A549 (cell line): ENCODE data around the gene TTC24. TPM values are rescaled to one million over a fixed set of nuclear protein-coding genes. Genes with fewer than 3 reads are reported as not detected.

Experiments used
- ATAC-seq, 2 experiments: fragments of 200-7000 bp in 1 of 2; fragments of >200 bp in 1 of 2; cut with Nextera tagmentation in 1 of 2; cut with Tn5 transposase in 1 of 2; 3 replicates each; pipeline versions ENCODE4 v1.8.0 to v1.9.1; 2018 to 2020; ENCODE audit warnings: mild to moderate bottlenecking in 1 of 2, moderate library complexity in 1 of 2
- CTCF ChIA-PET: fragments of 300-600 bp; sonication (Branson Sonifier 250); formaldehyde crosslinking; extraction: SDS; loops from one replicate; lab custom pipeline; 2021; ENCODE audit warnings: antibody characterized with exemption, inconsistent platforms; lab: Yijun Ruan, JAX
- POLR2A ChIA-PET: fragments of 350-600 bp; formaldehyde crosslinking; extraction: SDS; loops from one replicate; lab custom pipeline; 2021; ENCODE audit warnings: antibody characterized with exemption, inconsistent platforms; lab: Yijun Ruan, JAX
- DNase-seq, 2 experiments: peaks; one replicate each; pipeline versions ENCODE4 v3.0.0 to v3.0.0-alpha.2; 2011 to 2016; ENCODE audit warnings: low read depth in 1 of 2, low spot score in 1 of 2
- FAIRE-seq: peaks from 2 replicates; lab custom pipeline; 2011; peaks lifted over from hg19 to GRCh38; lab: Jason Lieb, UNC
- H3K27ac ChIP-seq, 2 experiments: fragments of >200 bp; sonication (Bioruptor Twin); formaldehyde crosslinking; 3 replicates each; pipeline ENCODE4 v1.5.1; 2016 to 2017
- H3K4me1 ChIP-seq: fragments of >200 bp; sonication (Bioruptor Twin); formaldehyde crosslinking; 3 replicates; pipeline ENCODE4 v1.6.1; 2016
- H3K4me2 ChIP-seq: fragments of >200 bp; sonication (Bioruptor Twin); formaldehyde crosslinking; 3 replicates; pipeline ENCODE4 v1.6.1; 2016
- H3K4me3 ChIP-seq: fragments of >200 bp; sonication (Bioruptor Twin); formaldehyde crosslinking; 3 replicates; pipeline ENCODE4 v1.5.1; 2016
- H3K9me3 ChIP-seq: fragments of >200 bp; sonication (Bioruptor Twin); formaldehyde crosslinking; 3 replicates; pipeline ENCODE4 v1.6.1; 2016
- BCL3 ChIP-seq: fragments of >200 bp; sonication (Bioruptor Twin); formaldehyde crosslinking; IDR thresholded peaks from 3 replicates; pipeline ENCODE4 v1.6.1; 2016
- CBX2 ChIP-seq: fragments of 200-600 bp; sonication (generic); IDR thresholded peaks from 2 replicates; pipeline ENCODE4 v1.6.1; 2016; ENCODE audit warnings: low read depth, mild to moderate bottlenecking, borderline replicate concordance
- E2F6 ChIP-seq: IDR thresholded peaks from 2 replicates; pipeline ENCODE4 v1.6.1; 2012; ENCODE audit warnings: low read depth, borderline replicate concordance
- EHF ChIP-seq: fragments of 250-450 bp; sonication (Bioruptor Pico); IDR thresholded peaks from 2 replicates; pipeline ENCODE4 v1.5.0; 2020; ENCODE audit warnings: mild to moderate bottlenecking
- EP300 ChIP-seq, 2 experiments: fragments of >200 bp; sonication (Bioruptor Twin); formaldehyde crosslinking; IDR thresholded peaks; 2 replicates in 1 of 2; 3 replicates in 1 of 2; pipeline ENCODE4 v1.6.1; 2016 to 2017
- ESRRA ChIP-seq: fragments of 150-350 bp; IDR thresholded peaks from 2 replicates; pipeline ENCODE4 v1.6.1; 2014; ENCODE audit warnings: mild to moderate bottlenecking, low read length, borderline replicate concordance
- FOSB ChIP-seq: fragments of 250-450 bp; sonication (Bioruptor Pico); IDR thresholded peaks from 2 replicates; pipeline ENCODE4 v1.5.0; 2020; ENCODE audit warnings: mild to moderate bottlenecking, moderate library complexity
- FOSL2 ChIP-seq, 2 experiments: fragments of 450-650 bp in 1 of 2; fragments of >200 bp in 1 of 2; sonication (Bioruptor Twin) in 1 of 2; formaldehyde crosslinking; IDR thresholded peaks; 2 replicates each; pipeline versions ENCODE4 v1.5.0 to v1.6.1; 2016 to 2020; ENCODE audit warnings: mild to moderate bottlenecking in 1 of 2, moderate library complexity in 1 of 2
- GATA3 ChIP-seq: IDR thresholded peaks from 2 replicates; pipeline ENCODE4 v1.6.1; 2012; ENCODE audit warnings: borderline replicate concordance
- HES2 ChIP-seq: fragments of >200 bp; sonication (Bioruptor Twin); formaldehyde crosslinking; IDR thresholded peaks from 2 replicates; pipeline ENCODE4 v1.6.1; 2016
- HEYL ChIP-seq: fragments of 250-450 bp; sonication (Bioruptor Pico); IDR thresholded peaks from 2 replicates; pipeline ENCODE4 v1.8.0; 2021; ENCODE audit warnings: mild to moderate bottlenecking, moderate library complexity
- HOXB13 ChIP-seq: fragments of 250-450 bp; sonication (Bioruptor Pico); IDR thresholded peaks from 2 replicates; pipeline ENCODE4 v1.5.0; 2020; ENCODE audit warnings: low read depth, mild to moderate bottlenecking, moderate library complexity
- HOXB5 ChIP-seq: fragments of 250-450 bp; sonication (Bioruptor Pico); IDR thresholded peaks from 2 replicates; pipeline ENCODE4 v1.5.0; 2020; ENCODE audit warnings: mild to moderate bottlenecking, moderate library complexity
- JUN ChIP-seq, 2 experiments: fragments of >200 bp; sonication (Bioruptor Twin); formaldehyde crosslinking; IDR thresholded peaks; 2 replicates in 1 of 2; 3 replicates in 1 of 2; pipeline ENCODE4 v1.6.1; 2016 to 2017
- KDM1A ChIP-seq: fragments of 200-600 bp; sonication (generic); IDR thresholded peaks from 2 replicates; pipeline ENCODE4 v1.6.1; 2016; ENCODE audit warnings: low read depth, mild to moderate bottlenecking
- KDM5A ChIP-seq: fragments of 200-600 bp; sonication (generic); IDR thresholded peaks from 2 replicates; pipeline ENCODE4 v1.6.1; 2016; ENCODE audit warnings: antibody characterized with exemption, mild to moderate bottlenecking
- MAZ ChIP-seq: fragments of 150-350 bp; IDR thresholded peaks from 2 replicates; pipeline ENCODE4 v1.6.1; 2014; ENCODE audit warnings: antibody characterized with exemption, low read depth, low read length, borderline replicate concordance
- MYC ChIP-seq: IDR thresholded peaks from 2 replicates; pipeline ENCODE4 v1.6.1; 2012; ENCODE audit warnings: mild to moderate bottlenecking, inconsistent platforms, low read length, improper control_type of control experiment, borderline replicate concordance
- RARB ChIP-seq: fragments of 250-450 bp; sonication (Bioruptor Pico); IDR thresholded peaks from 2 replicates; pipeline ENCODE4 v1.8.0; 2021; ENCODE audit warnings: mild to moderate bottlenecking, moderate library complexity
- SMC3 ChIP-seq: fragments of >200 bp; sonication (Bioruptor Twin); formaldehyde crosslinking; IDR thresholded peaks from 3 replicates; pipeline ENCODE4 v1.6.1; 2018; ENCODE audit warnings: inconsistent platforms
- SREBF2 ChIP-seq: fragments of 450-650 bp; IDR thresholded peaks from 2 replicates; pipeline ENCODE4 v1.6.1; 2014; ENCODE audit warnings: mild to moderate bottlenecking, moderate library complexity
- TFCP2L1 ChIP-seq: fragments of 250-450 bp; sonication (Bioruptor Pico); IDR thresholded peaks from 2 replicates; pipeline ENCODE4 v1.5.0; 2021; ENCODE audit warnings: mild to moderate bottlenecking
- TP53 ChIP-seq: fragments of 250-450 bp; sonication (Bioruptor Pico); IDR thresholded peaks from 2 replicates; pipeline ENCODE4 v1.5.0; 2021; ENCODE audit warnings: mild to moderate bottlenecking, moderate library complexity
- ZC3H11A ChIP-seq: fragments of 450-650 bp; IDR thresholded peaks from 2 replicates; pipeline ENCODE4 v1.6.1; 2014; ENCODE audit warnings: antibody characterized with exemption, mild to moderate bottlenecking
- ZFP36 ChIP-seq: fragments of 450-650 bp; IDR thresholded peaks from 2 replicates; pipeline ENCODE4 v1.6.1; 2014; ENCODE audit warnings: borderline replicate concordance; ENCODE audit not compliant: partially characterized antibody
- ZSCAN20 ChIP-seq: fragments of 250-450 bp; sonication (Bioruptor Pico); IDR thresholded peaks from 2 replicates; pipeline ENCODE4 v1.8.0; 2022; ENCODE audit warnings: mild to moderate bottlenecking, moderate library complexity
- WGBS: methylation state at CpG from one replicate; pipeline ENCODE4 v1.1.6; 2017; ENCODE audit errors: missing lambda C conversion rate; 5-methylcytosine and 5-hydroxymethylcytosine counted together
- polyA plus RNA-seq, 4 experiments: library from polyadenylated mRNA; depleted of rRNA in 3 of 4; stranded (reverse); fragments of >200 nt; fragmentation: RNase III in 1 of 4; extraction: RNeasy Plus Mini Kit Qiagen cat#74134 plus additional on column Dnase treatment in 1 of 4; gene quantifications; 2 replicates in 3 of 4; 3 replicates in 1 of 4; pipeline ENCODE4 v1.2.3, GENCODE V29; 2011 to 2017
- TF ChIP-seq, protein P1 (sequence below): fragments of 250-450 bp; sonication (Bioruptor Pico); IDR thresholded peaks from 2 replicates; pipeline ENCODE4 v1.5.0; 2021; ENCODE audit warnings: mild to moderate bottlenecking, moderate library complexity, borderline replicate concordance

The TTC24 gene
- polyA plus RNA-seq, 2 of the 4 experiments (the other 2 are of a cell fraction), result not detected

DNA sequence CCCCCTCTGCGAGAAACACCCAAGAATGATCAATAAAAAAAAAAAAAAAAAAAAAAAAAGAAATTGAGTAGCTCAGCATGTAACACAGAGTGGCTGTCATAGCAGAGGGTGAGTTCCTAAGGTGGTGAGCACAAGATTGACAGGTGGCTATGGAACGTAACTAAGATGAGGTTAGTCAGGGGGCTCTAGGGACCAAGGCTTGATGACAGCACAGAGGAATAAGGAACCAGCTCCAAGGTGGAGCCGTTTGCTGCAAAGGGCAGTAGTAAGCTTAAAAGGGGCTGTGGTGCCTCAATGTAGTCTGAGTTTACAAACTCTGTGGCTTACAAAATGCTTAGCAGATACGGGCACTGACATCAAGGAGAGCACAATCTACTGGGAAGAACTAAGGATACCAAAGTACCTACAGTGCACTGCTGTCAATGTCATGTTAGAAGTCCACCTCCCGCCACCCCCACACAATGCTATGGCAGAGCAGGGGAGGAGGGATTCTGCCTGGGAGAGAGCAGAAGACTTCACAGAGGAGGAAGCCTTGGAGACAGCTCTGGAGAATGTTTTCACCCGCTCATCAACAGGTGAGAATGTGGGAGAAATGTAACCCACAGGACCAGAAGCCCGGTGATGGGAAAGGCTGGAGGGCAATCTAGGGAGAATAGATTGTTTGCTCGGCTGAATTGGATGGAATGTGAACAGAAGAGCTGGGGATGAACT lies 20.3 kb upstream of the TTC24 start:
- H3K4me3 ChIP-seq, result no peak overlapping the region
- no peaks in the 10 kb centered on the region for H3K9me3 ChIP-seq
- CTCF ChIA-PET, result interaction anchor here (0.6 to 1.5 kb wide), 4 partner anchors 68 to 173 kb away, joined by 3 to 4 read pairs (median 4); no protein-coding TSS in a partner anchor
- 81% methylated on average over 7 of the region's 8 CpGs for WGBS
- no peaks in the 10 kb centered on the region for H3K4me1 ChIP-seq
- DNase-seq (no peak), ATAC-seq (no peak), FAIRE-seq (no peak)
- POLR2A ChIA-PET, result no interaction called here
- H3K4me2 ChIP-seq, result no peak overlapping the region
- TF ChIP-seq FOSB, result no peak
- no peak for TF ChIP-seq HES2
- no peak for TF ChIP-seq RARB (CRISPR knock-in tag)
- TF ChIP-seq CBX2, result no peak
- no peak for TF ChIP-seq ZFP36
- no peak for TF ChIP-seq TFCP2L1 (CRISPR knock-in tag)
- TF ChIP-seq, protein P1, sequence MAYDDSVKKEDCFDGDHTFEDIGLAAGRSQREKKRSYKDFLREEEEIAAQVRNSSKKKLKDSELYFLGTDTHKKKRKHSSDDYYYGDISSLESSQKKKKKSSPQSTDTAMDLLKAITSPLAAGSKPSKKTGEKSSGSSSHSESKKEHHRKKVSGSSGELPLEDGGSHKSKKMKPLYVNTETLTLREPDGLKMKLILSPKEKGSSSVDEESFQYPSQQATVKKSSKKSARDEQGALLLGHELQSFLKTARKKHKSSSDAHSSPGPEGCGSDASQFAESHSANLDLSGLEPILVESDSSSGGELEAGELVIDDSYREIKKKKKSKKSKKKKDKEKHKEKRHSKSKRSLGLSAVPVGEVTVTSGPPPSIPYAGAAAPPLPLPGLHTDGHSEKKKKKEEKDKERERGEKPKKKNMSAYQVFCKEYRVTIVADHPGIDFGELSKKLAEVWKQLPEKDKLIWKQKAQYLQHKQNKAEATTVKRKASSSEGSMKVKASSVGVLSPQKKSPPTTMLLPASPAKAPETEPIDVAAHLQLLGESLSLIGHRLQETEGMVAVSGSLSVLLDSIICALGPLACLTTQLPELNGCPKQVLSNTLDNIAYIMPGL (CRISPR knock-in tag), result no peak
- no peak for TF ChIP-seq TP53 (CRISPR knock-in tag)
- TF ChIP-seq SREBF2, result no peak
- no peak for TF ChIP-seq SMC3
- no peak for TF ChIP-seq HOXB5 (CRISPR knock-in tag)
- TF ChIP-seq E2F6, result no peak
- no peak for TF ChIP-seq KDM5A
- no peak for TF ChIP-seq ZC3H11A
- no peak overlapping the region for H3K27ac ChIP-seq

DNA sequence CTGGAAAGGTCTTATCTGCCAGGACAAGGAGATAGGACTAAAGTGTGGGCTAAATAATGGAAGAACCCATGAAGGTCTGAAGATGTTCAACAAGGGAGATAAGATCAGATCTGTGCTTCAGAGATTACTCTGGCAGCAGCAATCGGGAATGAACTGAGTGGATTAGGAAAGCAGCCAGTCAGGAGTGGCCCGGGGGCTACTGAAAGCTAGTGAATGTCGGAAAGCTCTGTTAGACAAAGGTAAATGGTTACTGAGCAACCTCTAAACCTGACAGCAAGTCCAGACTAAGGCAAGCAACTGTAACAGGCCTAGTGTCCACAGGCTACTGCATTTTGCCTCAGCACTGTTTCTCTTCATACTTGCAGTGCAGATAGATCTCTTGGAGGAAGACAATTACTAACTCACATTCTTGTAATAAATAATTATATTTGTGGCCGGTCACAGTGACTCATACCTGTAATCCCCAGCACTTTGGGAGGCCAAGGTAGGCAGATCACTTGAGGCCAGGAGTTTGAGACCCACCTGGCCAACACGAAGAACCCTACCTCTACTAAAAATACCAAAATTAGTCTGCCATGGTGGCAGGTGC lies 19.6 kb upstream of the TTC24 start:
- FAIRE-seq (no peak), DNase-seq (no peak)
- 75% methylated on average over 5 of the region's 5 CpGs for WGBS
- Histone ChIP-seq H3K4me2 (no peak overlapping the region), H3K9me3 (no peaks in the 10 kb centered on the region), H3K4me3 (no peak overlapping the region), H3K4me1 (no peaks in the 10 kb centered on the region)
- CTCF ChIA-PET, result interaction anchor here (0.6 to 1.5 kb wide), 3 partner anchors 79 to 174 kb away, joined by 3 to 4 read pairs (median 4); no protein-coding TSS in a partner anchor
- TF ChIP-seq FOSB (no peak), ZC3H11A (no peak), KDM5A (no peak), EHF (CRISPR knock-in tag) (no peak), GATA3 (no peak), ZSCAN20 (CRISPR knock-in tag) (no peak), KDM1A (no peak), FOSL2 (IDR thresholded peaks at IDR 0.05) (no peak), FOSL2 (CRISPR knock-in tag; IDR thresholded peaks at IDR 0.05) (no peak), ZFP36 (no peak), ESRRA (no peak), RARB (CRISPR knock-in tag) (no peak), BCL3 (no peak), CBX2 (no peak), MYC (no peak), HEYL (CRISPR knock-in tag) (no peak), MAZ (no peak), HOXB13 (CRISPR knock-in tag) (no peak), JUN (IDR thresholded peaks at IDR 0.05) (no peak), EP300 (IDR thresholded peaks at IDR 0.05) (no peak)
- TF ChIP-seq, all 56 proteins: peak for 0
- POLR2A ChIA-PET, result no interaction called here
- no peak for ATAC-seq
- H3K27ac ChIP-seq, result no peak overlapping the region
